Measurements from ENCODE around the gene ZGLP1. TPM values are rescaled to one million over a fixed set of nuclear protein-coding genes. Genes with fewer than 3 reads are reported as not detected.

ZGLP1 gene
- total and polyA plus RNA-seq, 10 donors: 2.7 to 24.1 (median 4.2) TPM

GRCh38 chr19:10316229-10317044 is 6.8 kb upstream of the ZGLP1 start:
- H3K36me3 ChIP-seq: peaks cover 0 to 67% (median 51%) of the 10 kb centered on the region in 6 donors
- TF ChIP-seq POLR2AphosphoS5 (IDR thresholded peaks at IDR 0.05) (peak in 1 of 3 donors; percentile 25), POLR2A (IDR thresholded peaks at IDR 0.05) (no peak)
- peak overlapping the region in 4 of 8 donors; percentile 56 to 80 (median 72) for H3K27ac ChIP-seq
- H3K4me1 ChIP-seq: peaks cover 12 to 26% (median 21%) of the 10 kb centered on the region in 6 donors
- H3K27me3 ChIP-seq (replicated peaks in 1 of 7): no peaks in the 10 kb centered on the region
- H3K4me3 ChIP-seq: peak overlapping the region in 5 of 8 donors; percentile 94 to 99 (median 98)
- no peak for DNase-seq
- 71 to 84% (median 79%) methylated on average over 17 to 19 of the region's 19 CpGs for WGBS, 5 donors
- no peaks in the 10 kb centered on the region for H3K9me3 ChIP-seq
- intact Hi-C loops (cut with DNase I; ENCODE audit: low total_unique reads): no loop called here

- Histone ChIP-seq H3K27me3 (replicated peaks in 1 of 7) (no peaks in the 10 kb centered on the region), H3K4me1 (peaks cover 12 to 26% (median 21%) of the 10 kb centered on the region in 6 donors), H3K4me3 (peak within 1 kb of the TSS; percentile 81 to 99 (median 96)), H3K36me3 (peaks cover 0 to 64% (median 44%) of the 10 kb centered on the region in 6 donors), H3K27ac (peak within 1 kb of the TSS in 6 of 8 donors; percentile 26 to 80 (median 66)), H3K9me3 (no peaks in the 10 kb centered on the region)
- intact Hi-C loops (cut with DNase I; ENCODE audit: low total_unique reads): no loop called here
- TF ChIP-seq POLR2A (IDR thresholded peaks at IDR 0.05): no peak
- TF ChIP-seq POLR2AphosphoS5 (IDR thresholded peaks at IDR 0.05): peak; percentile 88 to 94 (median 89)
- TF ChIP-seq CTCF (IDR thresholded peaks at IDR 0.05 in 8 of 11, conservative IDR thresholded peaks at IDR 0.05 in 3 of 11): no peak
- 1 to 2% (median 1%) methylated on average over 38 to 55 of the region's 55 CpGs for WGBS, 5 donors
- peak; percentile 95 for DNase-seq
Observed at GRCh38 chr19:10315335-10316214, 6.0 kb upstream of the ZGLP1 start, which contains the start of gene FDX2. TSS of gene FDX2 (minus strand) at chr19:10316015. CDS start at chr19:10315996, 19 bp downstream.

GRCh38 chr19:10306327-10306726 is 3.3 kb downstream of the ZGLP1 start:
- no peak overlapping the region for H3K4me3 ChIP-seq
- no peak overlapping the region for H3K27ac ChIP-seq
- intact Hi-C loops (cut with DNase I; ENCODE audit: low total_unique reads): no loop called here
- no peaks in the 10 kb centered on the region for H3K9me3 ChIP-seq
- TF ChIP-seq POLR2AphosphoS5 (IDR thresholded peaks at IDR 0.05) (no peak), POLR2A (IDR thresholded peaks at IDR 0.05) (no peak), CTCF (IDR thresholded peaks at IDR 0.05 in 8 of 11, conservative IDR thresholded peaks at IDR 0.05 in 3 of 11) (no peak)
- H3K4me1 ChIP-seq: peaks cover 0 to 16% (median 4%) of the 10 kb centered on the region in 6 donors
- peaks cover 0 to 7% (median 0%) of the 10 kb centered on the region in 7 donors for H3K27me3 ChIP-seq (replicated peaks in 1 of 7)
- WGBS, 5 donors: 79 to 92% (median 88%) methylated on average over 5 of the region's 5 CpGs
- no peak for DNase-seq
- H3K36me3 ChIP-seq: peaks cover 0 to 38% (median 5%) of the 10 kb centered on the region in 6 donors

GRCh38 chr19:10305139-10305806 is 4.3 kb downstream of the ZGLP1 start:
- H3K9me3 ChIP-seq: no peaks in the 10 kb centered on the region
- intact Hi-C loops (cut with DNase I; ENCODE audit: low total_unique reads): no loop called here
- 45 to 55% (median 52%) methylated on average over 14 to 17 of the region's 17 CpGs for WGBS, 5 donors
- peak overlapping the region in 2 of 8 donors; percentile 34 to 64 for H3K27ac ChIP-seq
- peaks cover 0 to 29% (median 3%) of the 10 kb centered on the region in 6 donors for H3K36me3 ChIP-seq
- TF ChIP-seq POLR2AphosphoS5 (IDR thresholded peaks at IDR 0.05) (no peak), POLR2A (IDR thresholded peaks at IDR 0.05) (no peak), CTCF (IDR thresholded peaks at IDR 0.05 in 8 of 11, conservative IDR thresholded peaks at IDR 0.05 in 3 of 11) (no peak)
- H3K4me1 ChIP-seq: peaks cover 0 to 20% (median 5%) of the 10 kb centered on the region in 6 donors
- H3K4me3 ChIP-seq: no peak overlapping the region
- H3K27me3 ChIP-seq (replicated peaks in 1 of 7): peaks cover 0 to 7% (median 0%) of the 10 kb centered on the region in 7 donors
- DNase-seq: no peak
